Motor neuron (in vitro differentiated cells): ENCODE measurements around the gene EPB41L1. TPM values are rescaled to one million over a fixed set of nuclear protein-coding genes. Genes with fewer than 3 reads are reported as not detected.

ENCODE experiments used
- ATAC-seq, 8 experiments: fragments of 200-7000 bp; cut with Tn5 transposase; replicated peaks in 6 of 8; 2 replicates each; pipeline ENCODE4 v1.8.0; 2021; ENCODE audit warnings: mild to moderate bottlenecking in 8 of 8, moderate library complexity in 8 of 8
- H3K27ac ChIP-seq, 2 donors: fragments of 250-450 bp; sonication (Bioruptor Pico); 2 replicates each; pipeline ENCODE4 v1.9.0; 2021; ENCODE audit warnings: antibody characterized with exemption in 2 of 2, mild to moderate bottlenecking in 2 of 2, moderate library complexity in 1 of 2
- H3K4me1 ChIP-seq, 2 donors: fragments of 250-450 bp; sonication (Bioruptor Pico); replicated peaks in 1 of 2; 2 replicates each; pipeline ENCODE4 v1.6.1; 2021; ENCODE audit warnings: antibody characterized with exemption in 2 of 2, mild to moderate bottlenecking in 2 of 2, moderate library complexity in 1 of 2
- H3K4me3 ChIP-seq, 5 donors: fragments of 250-450 bp; sonication (Bioruptor Pico); 2 replicates each; pipeline ENCODE4 v1.9.0; 2021; ENCODE audit warnings: antibody characterized with exemption in 5 of 5, mild to moderate bottlenecking in 5 of 5, moderate library complexity in 4 of 5
- WGBS, 10 experiments: fragments of 450-650 bp; shearing (Covaris generic); methylation state at CpG; one replicate each; pipeline ENCODE4 v1.0.0; 2022; 5-methylcytosine and 5-hydroxymethylcytosine counted together
- in situ Hi-C, 9 experiments: fragments of 400-800 bp; cut with MboI; loops; one replicate each; pipeline ENCODE4 v1.15.0; 2021; ENCODE audit warnings: low sequenced_read_pairs in 9 of 9, low pct_unique_long_range_greater_than_20kb in 2 of 9; ENCODE audit not compliant: unreplicated experiment in 9 of 9
- total RNA-seq, 8 experiments: library from RNA; unstranded; fragments of 300-600 nt; gene quantifications; 2 replicates each; pipeline versions ENCODE4 v1.2.3 to v1.2.4, GENCODE V29; 2022

Gene EPB41L1
- total RNA-seq, 8 experiments from 2014 or later = 7.4 to 101 (median 25.0) TPM

DNA sequence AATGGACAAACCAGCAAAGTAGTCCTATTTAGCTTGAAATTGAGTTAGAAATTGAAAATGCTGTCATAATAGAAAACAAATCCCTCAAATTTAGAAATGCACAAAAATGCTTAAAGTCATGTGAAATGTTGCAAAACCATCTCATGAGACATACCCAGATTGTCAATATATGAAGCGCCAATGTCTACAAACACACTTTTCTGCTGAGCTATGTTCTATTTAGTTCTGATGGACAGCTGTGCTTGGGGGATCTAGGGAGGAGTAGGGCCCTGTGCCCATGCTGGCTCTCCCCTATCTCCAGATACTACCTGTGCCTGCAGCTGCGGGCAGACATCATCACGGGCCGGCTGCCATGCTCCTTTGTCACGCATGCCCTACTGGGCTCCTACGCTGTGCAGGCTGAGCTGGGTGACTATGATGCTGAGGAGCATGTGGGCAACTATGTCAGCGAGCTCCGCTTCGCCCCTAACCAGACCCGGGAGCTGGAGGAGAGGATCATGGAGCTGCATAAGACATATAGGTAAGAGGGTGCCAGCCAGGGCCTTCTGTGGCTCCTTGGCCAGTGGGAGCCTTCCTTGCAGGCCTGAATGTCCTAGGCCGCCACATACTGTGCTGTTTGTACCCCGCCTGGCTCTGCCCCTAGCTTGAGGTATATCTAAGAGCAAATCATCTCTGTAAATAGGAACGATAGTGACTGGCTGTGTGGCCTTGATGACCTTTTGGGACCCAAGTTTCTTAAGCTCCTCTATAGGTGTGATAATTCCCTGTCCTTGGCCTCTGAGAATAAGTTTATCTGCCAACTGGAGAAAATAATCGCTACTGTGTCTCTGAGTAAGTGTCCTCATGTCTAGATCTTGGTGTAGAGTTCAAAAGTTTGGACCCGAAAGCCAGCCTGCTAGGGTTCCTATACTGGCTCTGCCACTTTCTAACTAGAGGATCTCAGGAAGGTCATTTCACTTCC, 30.6 kb downstream of the EPB41L1 start:
- 67 to 100% (median 95%) methylated on average over 2 to 10 of the region's 15 CpGs; no CpG with 5 or more reads in 2 of the 10 experiments for WGBS, 10 experiments
- in situ Hi-C loops = loop anchor here in 1 of 9 experiments (25.0 kb wide), 1 partner anchor 198 kb away; no protein-coding TSS in a partner anchor

DNA sequence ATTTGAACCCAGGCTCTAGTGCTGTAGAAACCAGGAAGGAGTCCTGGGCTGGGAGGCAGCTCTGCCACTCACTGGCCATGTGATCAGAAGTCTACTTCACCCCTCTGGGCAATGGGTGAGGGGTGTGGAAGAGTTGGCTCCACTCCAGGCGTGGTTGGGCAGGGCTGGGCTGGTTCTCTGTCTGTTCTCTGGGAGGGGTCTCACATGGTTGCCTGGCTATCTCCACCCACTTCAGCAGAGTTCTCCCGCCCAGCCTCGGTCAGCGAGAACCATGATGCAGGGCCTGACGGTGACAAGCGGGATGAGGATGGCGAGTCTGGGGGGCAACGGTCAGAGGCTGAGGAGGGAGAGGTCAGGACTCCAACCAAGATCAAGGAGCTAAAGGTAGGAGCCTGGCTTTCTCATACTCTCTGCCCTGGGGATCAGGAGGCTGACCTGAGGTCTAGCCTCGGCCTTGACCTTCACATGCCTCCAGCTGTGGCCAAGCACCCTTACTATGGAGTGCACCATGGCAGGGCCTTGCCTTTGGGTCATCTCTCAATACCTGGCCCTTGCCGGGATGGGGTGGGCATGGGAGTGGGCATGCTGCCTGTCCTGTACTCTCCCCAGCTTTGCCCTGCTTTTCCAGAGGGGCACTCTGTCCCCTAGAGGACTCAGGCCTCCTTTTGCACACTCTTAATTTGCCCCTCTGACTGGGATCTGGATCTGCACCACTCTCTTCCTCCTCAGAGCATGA, 39.6 kb downstream of the EPB41L1 start:
- in situ Hi-C loops = loop anchor here in 1 of 9 experiments (25.0 kb wide), 1 partner anchor 207 kb away; no protein-coding TSS in a partner anchor
- WGBS, 10 experiments = 67 to 97% (median 80%) methylated on average over 1 to 6 of the region's 10 CpGs; no CpG with 5 or more reads in 6 of the 10 experiments
- no peak overlapping the region for H3K4me3 ChIP-seq
- H3K4me1 ChIP-seq = no peaks in the 10 kb centered on the region
- ATAC-seq = peak in 2 of 8 experiments; percentile 28 to 63
- no peak overlapping the region for H3K27ac ChIP-seq

More for the DNA sequence above, 30.6 kb downstream of the EPB41L1 start:
- Histone ChIP-seq H3K4me3 (no peak overlapping the region), H3K4me1 (peaks cover 1 to 2% of the 10 kb centered on the region in 2 donors), H3K27ac (no peak overlapping the region)
- no peak for ATAC-seq

DNA sequence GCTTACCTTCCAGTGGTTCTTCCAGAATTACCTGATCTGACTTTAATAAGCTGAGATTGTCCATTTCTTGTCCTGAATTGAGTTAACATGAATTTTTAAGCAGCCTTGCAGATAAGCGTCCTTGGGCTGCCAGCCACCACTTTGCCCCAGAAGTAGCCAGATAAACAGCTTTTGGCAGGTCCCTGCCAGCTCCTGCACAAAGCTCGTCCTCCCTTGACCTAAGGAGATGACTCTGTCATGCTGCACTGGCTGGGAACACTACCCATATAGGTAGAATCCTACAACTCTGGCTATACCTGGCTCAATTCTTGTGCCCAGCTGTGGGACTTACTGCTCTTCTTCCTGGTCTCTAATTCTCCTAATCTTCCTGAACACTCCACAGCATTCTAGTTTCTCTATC, 42.1 kb downstream of the EPB41L1 start:
- no peak for ATAC-seq
- 20 to 100% (median 57%) methylated on average over 1 to 2 of the region's 2 CpGs; no CpG with 5 or more reads in 6 of the 10 experiments for WGBS, 10 experiments
- peaks cover 0 to 3% of the 10 kb centered on the region in 2 donors for H3K4me1 ChIP-seq
- no peak overlapping the region for H3K4me3 ChIP-seq
- no peak overlapping the region for H3K27ac ChIP-seq
- in situ Hi-C loops = loop anchor here in 1 of 9 experiments (25.0 kb wide), 1 partner anchor 209 kb away; no protein-coding TSS in a partner anchor

DNA sequence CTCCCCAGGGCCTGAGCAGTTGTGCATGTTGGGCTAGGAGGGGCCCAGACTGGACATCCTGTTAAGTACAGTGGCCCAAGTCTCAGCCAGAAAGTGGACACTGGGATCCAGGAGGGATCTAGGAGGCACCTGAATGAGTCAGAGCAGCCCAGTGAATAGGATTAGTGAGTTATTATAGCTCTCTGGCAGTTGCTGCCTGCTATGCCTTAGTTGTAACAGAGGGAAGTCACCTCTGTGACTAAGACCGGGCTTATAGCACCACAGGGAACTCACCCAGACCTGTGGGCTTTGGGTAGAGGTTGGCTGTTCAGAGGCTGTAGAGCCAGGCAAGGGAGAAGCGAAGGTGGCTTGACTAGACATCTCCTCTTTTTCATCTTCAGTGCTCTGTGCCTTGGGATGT, 42.7 kb downstream of the EPB41L1 start:
- no peak overlapping the region for H3K27ac ChIP-seq
- ATAC-seq = no peak
- in situ Hi-C loops = loop anchor here in 1 of 9 experiments (25.0 kb wide), 1 partner anchor 210 kb away; no protein-coding TSS in a partner anchor

DNA sequence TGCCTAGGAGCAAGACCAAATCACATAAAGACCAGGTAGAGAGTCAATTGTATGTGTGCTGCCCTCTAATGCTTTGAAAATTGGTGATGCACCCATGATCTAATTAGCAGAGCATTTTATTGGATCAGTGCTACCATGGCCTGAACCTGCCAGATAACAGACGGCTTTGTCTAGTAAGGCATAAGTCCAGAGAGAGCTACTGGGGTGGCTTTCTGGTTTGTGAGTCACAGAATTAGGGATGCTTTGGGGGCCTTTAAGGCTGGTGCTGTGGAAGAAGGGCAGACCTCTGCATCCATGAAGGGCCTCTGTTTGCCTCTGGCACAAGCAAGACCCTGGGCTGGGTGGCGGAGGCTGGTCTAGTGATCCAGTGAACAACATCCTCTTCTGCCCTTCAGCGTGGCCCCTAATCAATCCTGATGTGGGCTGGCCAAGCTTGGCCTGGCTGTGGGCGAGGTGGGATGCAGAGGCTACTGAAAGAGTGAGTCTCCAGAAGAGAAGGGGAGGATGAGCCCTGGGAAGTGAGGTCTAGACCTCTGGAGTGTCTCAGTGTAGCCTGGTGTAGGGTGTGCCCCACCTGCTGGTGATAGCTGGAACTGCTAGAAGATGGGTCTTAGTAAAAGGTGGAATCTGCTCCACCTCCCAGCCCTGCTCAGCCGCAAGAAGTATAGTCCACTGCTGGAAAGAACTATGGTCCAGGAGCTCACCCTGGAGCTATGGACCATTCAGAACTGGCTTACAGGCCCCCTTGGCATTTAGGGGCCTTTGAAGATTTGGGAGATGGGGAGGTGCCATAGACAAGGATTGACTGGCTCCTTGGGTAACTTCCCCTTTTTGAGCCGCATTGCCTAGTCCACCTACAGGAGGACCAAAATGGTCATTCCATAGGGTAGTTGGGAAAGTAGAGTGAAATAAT, 45.1 kb downstream of the EPB41L1 start:
- WGBS, 10 experiments = 0 to 100% (median 60%) methylated on average over 1 to 5 of the region's 6 CpGs; no CpG with 5 or more reads in 4 of the 10 experiments
- no peak overlapping the region for H3K4me3 ChIP-seq
- in situ Hi-C loops = loop anchor here in 7 of 9 experiments (25.0 kb wide), 2 partner anchors 212 to 238 kb away; no protein-coding TSS in a partner anchor
- H3K27ac ChIP-seq = no peak overlapping the region
- peaks cover 0 to 3% of the 10 kb centered on the region in 2 donors for H3K4me1 ChIP-seq
- ATAC-seq = peak; percentile 83 to 96 (median 90)

More for the DNA sequence above, 42.7 kb downstream of the EPB41L1 start:
- no peak overlapping the region for H3K4me3 ChIP-seq
- 100% methylated on average over 1 of the region's 2 CpGs; no CpG with 5 or more reads in 8 of the 10 experiments for WGBS, 10 experiments
- peaks cover 0 to 3% of the 10 kb centered on the region in 2 donors for H3K4me1 ChIP-seq

DNA sequence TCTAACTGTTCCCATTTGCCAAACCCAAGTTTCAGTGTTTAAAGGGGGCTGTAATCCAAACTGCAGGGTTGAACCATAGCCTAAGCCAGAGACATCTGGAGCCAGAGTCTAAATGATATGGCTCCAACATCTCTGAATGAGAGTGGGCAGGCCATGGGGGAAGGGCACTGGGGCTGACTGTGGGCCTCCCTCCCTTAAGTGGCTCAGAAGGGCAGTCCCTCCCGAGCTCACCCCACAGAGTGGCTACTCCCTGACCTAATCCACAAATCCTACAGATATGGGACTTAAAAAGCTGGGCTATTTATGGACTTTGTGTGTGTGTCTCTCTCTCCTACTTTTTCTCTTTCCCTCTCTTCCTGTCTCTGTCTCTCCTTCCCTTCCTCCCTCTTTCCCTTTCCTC, 45.9 kb downstream of the EPB41L1 start:
- Histone ChIP-seq H3K4me1 (peaks cover 0 to 3% of the 10 kb centered on the region in 2 donors), H3K4me3 (no peak overlapping the region), H3K27ac (no peak overlapping the region)
- in situ Hi-C loops = loop anchor here in 7 of 9 experiments (25.0 kb wide), 1 partner anchor 237 kb away; no protein-coding TSS in a partner anchor
- WGBS, 10 experiments = 40% methylated on average over 1 of the region's 1 CpG; no CpG with 5 or more reads in 9 of the 10 experiments
- no peak for ATAC-seq

DNA sequence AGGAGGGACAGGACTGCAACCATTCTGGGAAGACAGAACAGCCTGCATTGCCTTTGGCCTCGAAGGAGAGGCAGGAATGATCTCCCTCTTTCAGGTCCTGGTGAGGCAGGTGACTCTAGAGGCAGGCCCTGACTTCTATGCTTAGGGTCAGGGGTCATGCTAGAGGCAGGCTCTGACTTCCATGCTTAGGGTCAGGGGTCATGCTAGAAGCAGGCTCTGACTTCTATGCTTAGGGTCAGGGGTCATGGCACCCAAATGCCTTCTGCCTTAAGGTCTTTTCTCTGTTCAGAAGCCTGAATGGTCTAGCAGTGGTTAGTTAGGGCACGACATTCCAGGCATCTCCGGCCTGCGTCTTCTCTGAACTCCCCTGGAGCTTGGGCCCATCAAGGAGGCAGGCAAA, 46.7 kb downstream of the EPB41L1 start:
- Histone ChIP-seq H3K4me3 (no peak overlapping the region), H3K4me1 (peaks cover 0 to 3% of the 10 kb centered on the region in 2 donors), H3K27ac (no peak overlapping the region)
- in situ Hi-C loops = loop anchor here in 7 of 9 experiments (25.0 kb wide), 1 partner anchor 236 kb away; no protein-coding TSS in a partner anchor
- WGBS, 10 experiments = 59 to 100% (median 86%) methylated on average over 1 to 4 of the region's 4 CpGs; no CpG with 5 or more reads in 4 of the 10 experiments
- no peak for ATAC-seq

DNA sequence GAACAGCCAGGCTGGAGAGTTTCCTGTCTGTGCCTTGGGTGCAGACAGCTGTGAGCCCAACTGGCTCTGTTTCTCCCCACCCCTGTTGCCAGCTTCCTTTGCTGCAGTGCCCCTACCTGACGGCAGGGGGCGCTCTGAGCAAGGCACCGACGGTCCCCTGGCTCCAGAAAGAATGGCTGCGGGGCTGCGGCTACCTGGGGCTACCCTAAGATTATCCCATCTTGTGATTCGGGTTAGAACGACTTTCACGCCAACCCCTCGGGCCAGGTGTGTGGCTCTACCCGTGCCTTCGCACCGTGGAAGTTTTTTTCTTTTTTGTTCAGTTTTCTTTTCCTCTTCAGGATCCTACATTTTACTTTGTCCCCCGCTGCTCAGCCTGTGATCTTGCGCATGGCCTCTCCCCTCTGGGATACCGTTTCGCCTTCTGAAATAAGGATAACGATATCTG, 48.4 kb downstream of the EPB41L1 start:
- WGBS, 10 experiments = 22 to 100% (median 35%) methylated on average over 1 to 17 of the region's 18 CpGs
- peak; percentile 49 to 83 (median 63) for ATAC-seq
- in situ Hi-C loops = loop anchor here in 7 of 9 experiments (25.0 kb wide), 1 partner anchor 234 kb away; no protein-coding TSS in a partner anchor
- Histone ChIP-seq H3K4me1 (peaks cover 0 to 3% of the 10 kb centered on the region in 2 donors), H3K4me3 (no peak overlapping the region), H3K27ac (no peak overlapping the region)

DNA sequence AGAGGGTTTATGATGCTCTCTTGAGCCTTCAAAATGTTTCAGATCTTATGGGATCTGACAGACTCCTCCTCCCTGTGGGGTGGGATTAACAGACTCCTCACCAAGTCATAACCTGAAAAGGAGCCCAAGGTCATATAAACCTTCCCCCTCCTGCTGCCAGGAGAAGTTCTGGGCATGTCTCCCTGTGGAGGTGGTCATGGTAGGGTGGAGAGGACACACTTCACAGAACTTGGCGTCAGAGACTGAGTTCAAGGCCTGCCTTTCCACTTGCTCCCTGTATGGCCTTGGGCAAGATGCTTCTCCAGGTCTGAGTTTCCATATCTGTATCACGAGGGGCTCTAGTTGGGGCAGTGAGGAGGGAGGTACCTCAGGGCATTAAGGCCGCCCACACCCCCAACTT, 49.3 kb downstream of the EPB41L1 start:
- in situ Hi-C loops = loop anchor here in 7 of 9 experiments (25.0 kb wide), 1 partner anchor 233 kb away; no protein-coding TSS in a partner anchor
- 0 to 94% (median 92%) methylated on average over 1 to 3 of the region's 3 CpGs; no CpG with 5 or more reads in 7 of the 10 experiments for WGBS, 10 experiments

DNA sequence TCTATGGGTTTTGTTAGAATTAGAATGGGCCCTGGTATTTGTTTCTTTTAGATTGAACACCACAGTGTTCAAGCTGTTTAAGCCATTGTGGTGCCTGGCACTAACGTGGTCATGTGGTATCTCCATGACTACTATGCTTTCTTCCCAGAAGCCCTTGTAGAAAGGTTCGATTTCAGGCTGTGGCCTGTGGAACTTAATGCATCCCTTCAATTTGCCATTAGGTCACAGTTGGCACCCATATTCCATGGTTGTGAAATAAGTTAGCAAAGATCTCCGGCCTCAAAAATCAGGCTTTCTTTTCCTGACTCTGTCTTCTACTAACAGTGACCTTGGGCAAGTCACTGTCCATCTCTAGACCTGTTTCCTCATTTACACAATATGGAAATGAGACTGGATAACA, 50.5 kb downstream of the EPB41L1 start:
- in situ Hi-C loops = loop anchor here in 7 of 9 experiments (25.0 kb wide), 1 partner anchor 232 kb away; no protein-coding TSS in a partner anchor
- H3K4me1 ChIP-seq = no peaks in the 10 kb centered on the region

More for the DNA sequence above, 49.3 kb downstream of the EPB41L1 start:
- Histone ChIP-seq H3K4me1 (peaks cover 0 to 3% of the 10 kb centered on the region in 2 donors), H3K4me3 (no peak overlapping the region), H3K27ac (no peak overlapping the region)
- no peak for ATAC-seq

DNA sequence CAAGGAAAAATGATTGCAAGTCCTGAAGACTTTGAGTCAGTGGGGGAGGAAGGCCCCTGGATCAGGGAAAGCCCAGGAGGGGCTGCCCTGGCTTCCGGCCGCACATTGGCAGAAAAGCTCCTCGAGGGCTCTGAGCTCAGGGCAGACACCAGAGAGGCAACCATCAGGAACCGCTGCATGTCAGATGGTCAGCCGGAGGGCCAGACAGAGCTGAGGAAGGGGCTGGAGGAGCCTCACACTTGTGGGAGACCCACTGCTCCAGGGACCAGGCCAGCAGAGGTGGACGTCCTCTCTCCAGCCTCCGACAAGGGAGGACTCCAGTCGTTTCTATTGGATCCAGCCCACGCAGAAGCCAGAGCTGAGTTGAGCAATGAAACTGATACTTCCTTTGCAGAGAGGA, 51.5 kb downstream of the EPB41L1 start:
- no peak for ATAC-seq
- no peaks in the 10 kb centered on the region for H3K4me1 ChIP-seq
- no peak overlapping the region for H3K4me3 ChIP-seq
- no peak overlapping the region for H3K27ac ChIP-seq
- WGBS, 10 experiments = 70 to 92% (median 84%) methylated on average over 1 to 5 of the region's 9 CpGs; no CpG with 5 or more reads in 4 of the 10 experiments
- in situ Hi-C loops = loop anchor here in 7 of 9 experiments (25.0 kb wide), 1 partner anchor 231 kb away; no protein-coding TSS in a partner anchor

More for the DNA sequence above, 50.5 kb downstream of the EPB41L1 start:
- ATAC-seq = no peak
- no peak overlapping the region for H3K27ac ChIP-seq
- H3K4me3 ChIP-seq = no peak overlapping the region
- 26 to 100% (median 72%) methylated on average over 1 to 3 of the region's 3 CpGs; no CpG with 5 or more reads in 1 of the 10 experiments for WGBS, 10 experiments
